ENCODE data around the gene WNT11.

Gene WNT11

DNA sequence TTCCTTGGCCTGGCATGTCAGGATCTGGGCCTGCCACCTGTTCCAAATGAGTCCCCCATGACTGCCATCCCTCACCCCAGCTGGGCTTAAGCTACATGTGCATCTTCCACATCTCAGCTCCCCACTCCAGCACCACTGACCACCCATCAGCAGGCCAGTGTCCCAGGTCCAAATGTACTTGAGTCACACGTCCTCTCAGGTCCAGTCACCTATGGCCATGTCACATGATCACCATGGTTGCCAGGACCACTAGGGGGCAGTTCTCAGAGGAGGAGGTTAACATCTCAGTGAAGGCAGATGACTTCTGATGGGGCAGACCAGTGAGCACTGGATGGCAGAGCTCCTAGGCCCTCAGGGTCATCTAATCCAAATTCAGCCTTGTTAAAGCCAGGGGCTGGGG is 41.9 kb upstream of the WNT11 start:
- TF ChIP-seq, protein P1, sequence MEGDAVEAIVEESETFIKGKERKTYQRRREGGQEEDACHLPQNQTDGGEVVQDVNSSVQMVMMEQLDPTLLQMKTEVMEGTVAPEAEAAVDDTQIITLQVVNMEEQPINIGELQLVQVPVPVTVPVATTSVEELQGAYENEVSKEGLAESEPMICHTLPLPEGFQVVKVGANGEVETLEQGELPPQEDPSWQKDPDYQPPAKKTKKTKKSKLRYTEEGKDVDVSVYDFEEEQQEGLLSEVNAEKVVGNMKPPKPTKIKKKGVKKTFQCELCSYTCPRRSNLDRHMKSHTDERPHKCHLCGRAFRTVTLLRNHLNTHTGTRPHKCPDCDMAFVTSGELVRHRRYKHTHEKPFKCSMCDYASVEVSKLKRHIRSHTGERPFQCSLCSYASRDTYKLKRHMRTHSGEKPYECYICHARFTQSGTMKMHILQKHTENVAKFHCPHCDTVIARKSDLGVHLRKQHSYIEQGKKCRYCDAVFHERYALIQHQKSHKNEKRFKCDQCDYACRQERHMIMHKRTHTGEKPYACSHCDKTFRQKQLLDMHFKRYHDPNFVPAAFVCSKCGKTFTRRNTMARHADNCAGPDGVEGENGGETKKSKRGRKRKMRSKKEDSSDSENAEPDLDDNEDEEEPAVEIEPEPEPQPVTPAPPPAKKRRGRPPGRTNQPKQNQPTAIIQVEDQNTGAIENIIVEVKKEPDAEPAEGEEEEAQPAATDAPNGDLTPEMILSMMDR (conservative IDR thresholded peaks at IDR 0.05): no peak

DNA sequence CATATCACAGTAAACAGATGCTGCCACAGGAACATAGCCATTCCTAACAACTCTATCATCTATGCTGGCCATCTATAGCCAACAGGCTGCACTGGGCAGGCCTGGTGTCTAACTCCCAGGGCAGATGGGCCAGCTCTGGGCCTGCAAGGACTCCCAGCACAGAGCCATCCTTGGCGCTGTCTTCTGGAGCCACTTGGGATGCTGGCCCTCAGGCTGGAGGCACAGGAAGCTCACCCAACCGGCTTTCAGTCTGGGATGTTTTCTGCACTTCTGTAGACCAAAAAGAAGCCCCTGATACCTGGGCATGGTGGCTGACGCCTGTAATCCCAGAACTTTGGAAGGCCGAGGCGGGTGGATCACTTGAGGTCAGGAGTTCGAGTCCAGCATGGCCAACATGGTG is 40.8 kb upstream of the WNT11 start:
- H3K27ac ChIP-seq: no peak overlapping the region
- TF ChIP-seq, protein P1 (conservative IDR thresholded peaks at IDR 0.05): no peak

More for the DNA sequence above, 41.9 kb upstream of the WNT11 start:
- H3K27ac ChIP-seq: no peak overlapping the region

DNA sequence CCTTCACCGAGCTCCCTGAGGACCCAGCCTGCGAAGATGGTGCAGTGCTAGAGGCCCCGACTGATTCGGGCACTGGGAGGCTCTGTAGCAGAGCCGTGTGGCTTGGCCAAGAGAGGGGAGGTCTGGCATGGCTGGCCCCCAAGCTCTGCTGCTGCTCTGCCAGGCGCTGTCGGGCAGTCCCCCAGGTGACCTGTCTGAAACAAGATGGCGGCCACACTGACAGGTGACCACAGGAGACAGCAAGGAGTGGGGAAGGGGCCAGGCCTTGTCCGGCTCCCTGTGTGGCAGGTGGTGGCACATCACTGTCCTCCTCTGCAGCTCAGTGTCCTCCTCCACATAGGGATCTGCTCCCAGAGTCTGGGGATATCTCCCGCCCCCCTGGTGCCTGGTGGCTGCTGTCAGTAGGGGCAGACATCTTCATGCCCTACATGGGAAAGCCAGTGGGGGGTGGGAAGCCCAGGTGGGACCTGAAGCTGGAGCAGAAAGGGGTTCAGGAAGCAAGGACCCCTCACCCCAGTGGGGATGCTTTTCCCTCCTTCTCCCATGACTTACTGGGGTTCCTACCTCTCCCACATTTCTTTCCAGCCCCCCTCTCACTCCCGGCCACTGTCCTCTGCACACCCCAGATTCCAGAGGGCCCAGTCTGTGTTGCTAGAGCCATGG is 40.1 kb upstream of the WNT11 start:
- TF ChIP-seq, protein P1 (conservative IDR thresholded peaks at IDR 0.05): no peak
- no peak overlapping the region for H3K27ac ChIP-seq

DNA sequence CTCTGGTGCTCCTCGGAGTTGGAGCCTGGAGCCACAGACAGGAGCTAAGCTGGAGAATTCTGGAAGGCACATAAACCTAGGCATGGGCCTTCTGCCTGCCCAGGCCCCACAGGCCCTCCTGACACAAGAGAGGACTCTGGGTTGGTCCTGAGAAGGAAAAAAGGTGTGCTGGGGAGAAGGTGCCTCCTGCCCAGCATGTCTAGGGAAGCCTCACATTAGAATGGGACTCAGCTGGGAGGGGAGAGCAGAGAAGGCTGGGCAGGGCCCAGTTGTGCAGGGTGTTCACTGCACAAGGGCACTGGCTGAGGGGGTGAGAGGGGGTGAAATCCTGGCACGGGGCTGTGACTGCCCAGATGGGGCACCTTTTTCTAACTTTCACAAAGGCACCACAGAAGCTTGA is 39.4 kb upstream of the WNT11 start:
- TF ChIP-seq, protein P1 (conservative IDR thresholded peaks at IDR 0.05): no peak
- no peak overlapping the region for H3K27ac ChIP-seq

DNA sequence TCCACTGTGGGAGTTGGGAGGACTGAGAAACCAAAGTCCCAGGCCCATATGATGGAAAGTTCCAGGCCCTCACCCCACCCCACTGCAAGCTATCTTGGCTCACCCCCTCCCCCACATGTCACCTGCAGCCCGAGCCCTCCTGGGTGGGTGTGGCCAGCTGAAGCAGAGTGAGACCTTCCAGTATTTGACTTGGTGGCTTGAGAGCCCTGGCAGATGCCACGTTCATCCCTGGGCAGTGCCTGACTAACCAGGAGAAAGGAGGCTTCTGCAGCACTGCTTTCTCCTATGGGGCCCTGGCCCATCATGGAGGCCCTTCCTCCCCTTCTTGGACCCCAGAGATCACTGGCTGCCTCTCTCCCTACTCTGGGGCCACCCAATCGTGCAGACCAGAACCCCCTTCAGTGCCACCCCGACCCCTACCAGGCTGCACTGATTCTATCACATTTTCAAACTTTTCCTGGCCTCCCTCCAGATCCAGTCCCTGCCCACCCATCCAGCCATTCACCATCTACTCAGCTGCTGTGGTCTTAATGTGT is 38.1 kb upstream of the WNT11 start:
- TF ChIP-seq, protein P1 (conservative IDR thresholded peaks at IDR 0.05): no peak
- no peak overlapping the region for H3K27ac ChIP-seq

DNA sequence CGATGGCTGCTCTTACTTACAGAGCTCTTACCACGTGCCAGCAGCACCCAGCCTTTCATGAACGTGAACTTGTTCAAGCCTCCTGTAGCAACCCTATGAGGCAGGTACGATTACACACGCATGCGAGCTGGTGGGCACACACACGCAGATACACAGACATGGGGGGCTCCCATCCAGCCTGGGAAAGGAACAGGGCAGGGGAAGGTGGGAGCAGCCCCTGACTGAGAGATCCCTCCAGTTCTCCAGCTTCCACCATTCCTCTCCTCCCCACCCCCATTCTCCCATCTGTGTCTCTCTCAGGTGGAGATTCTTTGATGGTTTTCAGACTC is 37.6 kb upstream of the WNT11 start:
- H3K27ac ChIP-seq: no peak overlapping the region
- TF ChIP-seq, protein P1 (conservative IDR thresholded peaks at IDR 0.05): no peak

DNA sequence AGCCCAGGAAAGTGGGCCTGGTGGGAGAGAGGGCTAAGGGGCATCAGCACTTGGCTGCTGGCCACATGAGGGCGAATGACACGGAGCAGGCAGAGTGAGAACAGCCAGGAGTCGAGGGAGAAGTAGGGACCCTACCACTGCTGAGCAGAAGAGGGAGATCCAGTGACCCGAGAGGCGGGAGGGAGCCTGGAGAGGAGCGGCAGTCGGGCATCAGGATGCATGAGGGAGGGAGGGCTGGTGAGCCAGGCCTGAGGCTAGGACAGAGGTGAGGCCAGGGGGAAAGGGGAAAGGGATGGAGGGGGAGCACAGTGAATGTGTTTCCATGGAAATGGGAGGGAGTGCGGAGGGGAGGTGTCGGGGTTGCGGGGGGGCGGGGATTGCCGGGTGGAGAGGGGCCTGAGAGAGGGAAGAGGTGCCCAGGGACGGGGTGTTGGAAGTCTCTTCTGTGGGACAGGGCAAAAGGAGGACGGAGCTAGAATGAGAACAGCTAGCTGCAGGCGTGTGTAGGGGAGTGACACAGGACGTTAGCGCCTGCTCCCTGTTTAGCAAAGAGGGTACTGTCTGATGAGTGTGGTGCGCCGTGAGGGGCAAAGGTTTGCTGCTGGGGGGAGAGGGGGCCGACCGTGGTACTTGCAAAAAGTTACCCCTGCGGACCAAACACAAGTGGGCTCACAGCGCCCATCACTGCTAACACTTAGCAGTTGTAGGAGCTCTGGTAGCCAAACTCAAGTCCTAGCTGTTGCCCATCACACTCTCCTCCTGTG is 37.1 kb upstream of the WNT11 start:
- no peak overlapping the region for H3K27ac ChIP-seq
- TF ChIP-seq, protein P1 (conservative IDR thresholded peaks at IDR 0.05): no peak

Data from VCaP (cell line).